Uterus (tissue), 2 donors: ENCODE results near the gene KCNE1.

Source experiments
- POLR2A ChIP-seq, 2 donors: fragments of 450-650 bp; IDR thresholded peaks; one replicate each; pipeline ENCODE4 v1.6.1; 2016; ENCODE audit warnings: antibody characterized with exemption in 2 of 2, mild to moderate bottlenecking in 1 of 2, moderate library complexity in 1 of 2
- TF ChIP-seq, protein P1 (sequence below), 4 experiments: fragments of 200-600 bp in 2 of 4; fragments of 450-650 bp in 2 of 4; sonication (generic) in 2 of 4; IDR thresholded peaks; one replicate each; pipeline ENCODE4 v1.5.1; 2016 to 2019; ENCODE audit warnings: antibody characterized with exemption in 4 of 4, mild to moderate bottlenecking in 2 of 4, moderate library complexity in 1 of 4

DNA sequence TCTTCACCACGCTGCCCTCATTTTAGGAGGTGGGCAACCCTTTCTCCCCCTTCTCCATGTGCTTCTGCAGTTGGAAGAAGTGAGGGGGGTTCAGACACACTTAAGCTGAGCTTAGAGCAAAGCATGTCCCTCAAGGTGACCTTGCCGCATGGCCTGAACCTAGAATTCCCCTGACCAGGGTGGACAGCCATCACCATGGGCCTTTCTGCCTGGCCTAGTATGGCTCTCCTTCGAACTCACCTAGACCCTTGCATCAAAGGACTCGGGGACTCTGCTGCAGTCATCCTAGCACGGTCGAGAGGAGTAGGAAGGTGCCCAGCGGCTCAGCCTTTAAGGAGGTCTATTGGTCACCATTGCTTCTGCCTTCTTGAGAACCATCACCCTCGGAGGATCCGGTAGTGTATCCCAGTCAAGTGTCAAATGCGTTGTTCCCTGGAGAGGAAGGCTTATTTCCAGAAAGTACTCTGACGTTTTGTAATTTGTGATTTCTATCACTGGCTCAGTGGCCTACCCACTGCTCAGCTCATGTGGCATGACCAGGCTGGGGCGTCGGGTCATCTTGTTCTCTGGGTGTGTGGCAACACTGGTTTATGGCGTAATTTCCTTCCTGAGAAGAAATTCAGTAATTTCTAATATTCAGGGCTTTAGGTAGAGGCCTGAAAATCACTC is at the start of gene KCNE1:
- TF ChIP-seq POLR2A (IDR thresholded peaks at IDR 0.05): no peak
- TF ChIP-seq, protein P1, sequence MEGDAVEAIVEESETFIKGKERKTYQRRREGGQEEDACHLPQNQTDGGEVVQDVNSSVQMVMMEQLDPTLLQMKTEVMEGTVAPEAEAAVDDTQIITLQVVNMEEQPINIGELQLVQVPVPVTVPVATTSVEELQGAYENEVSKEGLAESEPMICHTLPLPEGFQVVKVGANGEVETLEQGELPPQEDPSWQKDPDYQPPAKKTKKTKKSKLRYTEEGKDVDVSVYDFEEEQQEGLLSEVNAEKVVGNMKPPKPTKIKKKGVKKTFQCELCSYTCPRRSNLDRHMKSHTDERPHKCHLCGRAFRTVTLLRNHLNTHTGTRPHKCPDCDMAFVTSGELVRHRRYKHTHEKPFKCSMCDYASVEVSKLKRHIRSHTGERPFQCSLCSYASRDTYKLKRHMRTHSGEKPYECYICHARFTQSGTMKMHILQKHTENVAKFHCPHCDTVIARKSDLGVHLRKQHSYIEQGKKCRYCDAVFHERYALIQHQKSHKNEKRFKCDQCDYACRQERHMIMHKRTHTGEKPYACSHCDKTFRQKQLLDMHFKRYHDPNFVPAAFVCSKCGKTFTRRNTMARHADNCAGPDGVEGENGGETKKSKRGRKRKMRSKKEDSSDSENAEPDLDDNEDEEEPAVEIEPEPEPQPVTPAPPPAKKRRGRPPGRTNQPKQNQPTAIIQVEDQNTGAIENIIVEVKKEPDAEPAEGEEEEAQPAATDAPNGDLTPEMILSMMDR (IDR thresholded peaks at IDR 0.05): no peak
